Liver (tissue), 9 donors: ENCODE data around the gene NDUFAF7. TPM values are rescaled to one million over a fixed set of nuclear protein-coding genes. Genes with fewer than 3 reads are reported as not detected.
"Not testable (repeated sequence)": the region's sequence is repeated elsewhere in the genome, so short reads cannot be mapped to it uniquely, and the experiment has no call there.

ENCODE experiments used
- DNase-seq: peaks from one replicate; pipeline ENCODE4 v3.0.0-alpha.2; 2017; ENCODE audit warnings: low spot score
- H3K27ac ChIP-seq, 2 donors: one replicate each; pipeline ENCODE4 v1.7.0; 2013; ENCODE audit warnings: inconsistent platforms in 2 of 2, low read length in 2 of 2, control low read depth in 1 of 2, low read depth in 1 of 2, mild to moderate bottlenecking in 1 of 2
- H3K27me3 ChIP-seq, 4 donors: one replicate each; pipeline versions ENCODE4 v1.6.1 to v1.7.0; 2013; ENCODE audit warnings: low read length in 3 of 4, inconsistent platforms in 1 of 4, mild to moderate bottlenecking in 1 of 4, moderate library complexity in 1 of 4; ENCODE audit not compliant: control insufficient read depth in 4 of 4, insufficient read depth in 4 of 4
- H3K36me3 ChIP-seq, 4 donors: one replicate each; pipeline versions ENCODE4 v1.6.1 to v1.7.0; 2013; ENCODE audit warnings: low read length in 3 of 4, mild to moderate bottlenecking in 3 of 4, low read depth in 1 of 4, moderate library complexity in 1 of 4; ENCODE audit not compliant: control insufficient read depth in 4 of 4, insufficient read depth in 3 of 4
- H3K4me1 ChIP-seq, 4 donors: one replicate each; pipeline versions ENCODE4 v1.6.1 to v1.7.0; 2013; ENCODE audit warnings: low read length in 3 of 4, mild to moderate bottlenecking in 3 of 4, moderate library complexity in 1 of 4; ENCODE audit not compliant: control insufficient read depth in 4 of 4, insufficient read depth in 4 of 4
- H3K4me3 ChIP-seq, 3 donors: one replicate each; pipeline versions ENCODE4 v1.6.1 to v1.7.0; 2013; ENCODE audit warnings: low read length in 3 of 3, control low read depth in 1 of 3, low read depth in 1 of 3, mild to moderate bottlenecking in 1 of 3
- H3K9ac ChIP-seq, 2 donors: one replicate each; pipeline ENCODE4 v1.7.0; 2013; ENCODE audit warnings: low read length in 2 of 2, mild to moderate bottlenecking in 2 of 2, moderate library complexity in 2 of 2, control low read depth in 1 of 2, low read depth in 1 of 2
- H3K9me3 ChIP-seq, 4 donors: one replicate each; pipeline versions ENCODE4 v1.6.1 to v1.7.0; 2013; ENCODE audit warnings: low read length in 3 of 4; ENCODE audit not compliant: control insufficient read depth in 4 of 4
- ATF3 ChIP-seq: IDR thresholded peaks from 2 replicates; pipeline ENCODE4 v1.6.1; 2016; ENCODE audit warnings: antibody characterized with exemption
- CTCF ChIP-seq: fragments of 150-350 bp; IDR thresholded peaks from 2 replicates; pipeline ENCODE4 v1.5.1; 2017; ENCODE audit warnings: improper control_type of control experiment, low read depth, low read length; ENCODE audit not compliant: missing input control
- EGR1 ChIP-seq, 2 donors: IDR thresholded peaks; 2 replicates each; pipeline ENCODE4 v1.6.1; 2016 to 2018; ENCODE audit warnings: antibody characterized with exemption in 2 of 2, low read depth in 2 of 2
- FOXA1 ChIP-seq: IDR thresholded peaks from 2 replicates; pipeline ENCODE4 v1.6.1; 2016; ENCODE audit warnings: antibody characterized with exemption
- FOXA2 ChIP-seq: IDR thresholded peaks from 2 replicates; pipeline ENCODE4 v1.6.1; 2016; ENCODE audit warnings: antibody characterized with exemption
- GABPA ChIP-seq, 2 donors: IDR thresholded peaks in 1 of 2; conservative IDR thresholded peaks in 1 of 2; 2 replicates each; pipeline ENCODE4 v1.6.1; 2016; ENCODE audit warnings: antibody characterized with exemption in 2 of 2, mild to moderate bottlenecking in 1 of 2, moderate library complexity in 1 of 2
- HNF4A ChIP-seq, 2 donors: conservative IDR thresholded peaks; 2 replicates each; pipeline ENCODE4 v1.6.1; 2016; ENCODE audit warnings: antibody characterized with exemption in 2 of 2, mild to moderate bottlenecking in 2 of 2
- HNF4G ChIP-seq: IDR thresholded peaks from 2 replicates; pipeline ENCODE4 v1.6.1; 2016; ENCODE audit warnings: antibody characterized with exemption
- JUND ChIP-seq, 2 donors: IDR thresholded peaks; 2 replicates each; pipeline ENCODE4 v1.6.1; 2016; ENCODE audit warnings: antibody characterized with exemption in 2 of 2
- MAX ChIP-seq: IDR thresholded peaks from 2 replicates; pipeline ENCODE4 v1.6.1; 2016; ENCODE audit warnings: antibody characterized with exemption
- NR2F2 ChIP-seq: IDR thresholded peaks from 2 replicates; pipeline ENCODE4 v1.6.1; 2016; ENCODE audit warnings: antibody characterized with exemption
- RAD21 ChIP-seq, 2 donors: IDR thresholded peaks; 2 replicates each; pipeline ENCODE4 v1.6.1; 2016; ENCODE audit warnings: antibody characterized with exemption in 2 of 2, mild to moderate bottlenecking in 2 of 2
- REST ChIP-seq: IDR thresholded peaks from 2 replicates; pipeline ENCODE4 v1.6.1; 2016; ENCODE audit warnings: antibody characterized with exemption, mild to moderate bottlenecking
- RXRA ChIP-seq, 2 donors: IDR thresholded peaks; 2 replicates each; pipeline ENCODE4 v1.6.1; 2017 to 2018; ENCODE audit warnings: antibody characterized with exemption in 2 of 2, mild to moderate bottlenecking in 1 of 2
- SP1 ChIP-seq: IDR thresholded peaks from 2 replicates; pipeline ENCODE4 v1.6.1; 2018; ENCODE audit warnings: antibody characterized with exemption, mild to moderate bottlenecking
- TAF1 ChIP-seq: conservative IDR thresholded peaks from 2 replicates; pipeline ENCODE4 v1.6.1; 2016; ENCODE audit warnings: antibody characterized with exemption, mild to moderate bottlenecking
- YY1 ChIP-seq: IDR thresholded peaks from 2 replicates; pipeline ENCODE4 v1.6.1; 2016; ENCODE audit warnings: antibody characterized with exemption, mild to moderate bottlenecking
- ZBTB33 ChIP-seq: IDR thresholded peaks from 2 replicates; pipeline ENCODE4 v1.6.1; 2016; ENCODE audit warnings: antibody characterized with exemption
- WGBS: extraction: QIAGEN DNeasy Blood & Tissue Kit; methylation state at CpG from one replicate; pipeline ENCODE4 v1.1.7; 2013; 5-methylcytosine and 5-hydroxymethylcytosine counted together
- polyA plus RNA-seq, 2 donors: library from polyadenylated mRNA; stranded (reverse) in 1 of 2; unstranded in 1 of 2; fragments of 200-250 nt in 1 of 2; fragments of >200 nt in 1 of 2; fragmentation: Nextera tagmentation in 1 of 2; extraction: Ambion mirVana in 1 of 2; gene quantifications; one replicate each; pipeline versions ENCODE4 v1.2.1 to v1.2.3, GENCODE V29; 2013 to 2015
- total RNA-seq, 2 donors: library from RNA; depleted of rRNA; stranded (reverse); fragments of >200 nt; gene quantifications; one replicate each; pipeline ENCODE4 v1.2.3, GENCODE V29; 2014
- donor health status: healthy.
- donor health status: healthy.
- donor health status: healthy.
- donor health status: healthy.
- donor health status: healthy.

NDUFAF7 gene
- total and polyA plus RNA-seq, 4 donors, result 8.7 to 13.6 (median 11.3) TPM

GRCh38 chr2:37192551-37192950 is 38.9 kb upstream of the NDUFAF7 start (continued):
- TF ChIP-seq ZBTB33, result no peak
- TF ChIP-seq HNF4A (conservative IDR thresholded peaks at IDR 0.05), result no peak
- no peak for TF ChIP-seq GABPA (IDR thresholded peaks at IDR 0.05 in 1 of 2, conservative IDR thresholded peaks at IDR 0.05 in 1 of 2)

GRCh38 chr2:37195862-37196319 is 35.6 kb upstream of the NDUFAF7 start:
- Histone ChIP-seq H3K9ac (peak overlapping the region in 1 of 2 donors; percentile 49), H3K27ac (peak overlapping the region; percentile 89 to 93), H3K4me3 (peak overlapping the region; percentile 67 to 87 (median 79))
- not testable (repeated sequence) for H3K27me3 ChIP-seq, DNase-seq, H3K4me1 ChIP-seq, H3K36me3 ChIP-seq, H3K9me3 ChIP-seq
- 82% methylated on average over 20 of the region's 20 CpGs for WGBS

GRCh38 chr2:37196320-37197195 is 34.9 kb upstream of the NDUFAF7 start, which contains the start of gene CEBPZOS:
Gene CEBPZOS (plus strand): TSS chr2:37196496. CDS start chr2:37199705, 3,209 bp downstream.
- Histone ChIP-seq H3K9ac (peak within 1 kb of the TSS; percentile 31 to 49), H3K27me3 (no peaks in the 10 kb centered on the region), H3K4me3 (peak within 1 kb of the TSS; percentile 67 to 87 (median 79)), H3K4me1 (peaks cover 0 to 8% (median 4%) of the 10 kb centered on the region in 4 donors), H3K36me3 (peaks cover 2 to 6% (median 4%) of the 10 kb centered on the region in 4 donors), H3K9me3 (no peaks in the 10 kb centered on the region), H3K27ac (peak within 1 kb of the TSS; percentile 89 to 93)
- DNase-seq, result peak; percentile 92
- under 1% methylated on average over 72 of the region's 72 CpGs for WGBS
- peak; percentile 69 for TF ChIP-seq SP1
- peak in 1 of 2 donors; percentile 25 for TF ChIP-seq EGR1 (IDR thresholded peaks at IDR 0.05; ENCODE audit: low read depth in 2 of 2)
- TF ChIP-seq ATF3, result no peak
- TF ChIP-seq TAF1, result no peak
- TF ChIP-seq ZBTB33, result no peak
- no peak for TF ChIP-seq RAD21 (IDR thresholded peaks at IDR 0.05)
- no peak for TF ChIP-seq MAX
- no peak for TF ChIP-seq CTCF
- TF ChIP-seq RXRA (IDR thresholded peaks at IDR 0.05), result peak; percentile 38 to 65
- no peak for TF ChIP-seq NR2F2
- peak in 1 of 2 donors; percentile 84 for TF ChIP-seq GABPA (IDR thresholded peaks at IDR 0.05 in 1 of 2, conservative IDR thresholded peaks at IDR 0.05 in 1 of 2)
- TF ChIP-seq FOXA2, result peak; percentile 39
- TF ChIP-seq FOXA1, result no peak
- no peak for TF ChIP-seq REST
- TF ChIP-seq JUND (IDR thresholded peaks at IDR 0.05), result no peak
- TF ChIP-seq HNF4A (conservative IDR thresholded peaks at IDR 0.05), result peak; percentile 59 to 76
- TF ChIP-seq YY1, result no peak
- no peak for TF ChIP-seq HNF4G
